GM12872 (cell line): ENCODE data around the gene WHRN.

Experiments
- TF ChIP-seq, protein P1 (sequence below): IDR thresholded peaks from 3 replicates; pipeline ENCODE4 v1.5.1; 2011; ENCODE audit warnings: low read depth, mild to moderate bottlenecking, low read length, moderate library complexity; ENCODE audit not compliant: insufficient read depth

WHRN gene

DNA sequence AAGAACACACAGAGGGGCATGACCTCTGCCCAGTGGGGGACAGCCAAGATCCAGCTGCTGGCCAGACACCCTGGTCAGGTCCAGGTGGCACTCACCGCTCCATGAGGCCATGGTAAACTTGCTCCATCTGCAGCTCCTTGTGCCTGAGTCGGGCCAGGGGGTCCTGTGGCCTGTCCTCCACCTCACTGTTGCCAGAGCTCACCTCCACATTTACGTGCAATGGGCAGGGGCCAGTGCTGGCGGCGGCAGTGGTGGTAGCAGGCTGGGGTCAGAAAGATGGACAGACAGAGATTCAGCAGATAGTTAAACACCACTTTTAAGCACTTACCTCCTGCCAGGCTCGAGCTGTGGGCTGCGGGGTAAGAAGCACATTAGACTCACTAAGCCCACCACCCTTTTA lies 145.5 kb downstream of the WHRN start:
- TF ChIP-seq, protein P1, sequence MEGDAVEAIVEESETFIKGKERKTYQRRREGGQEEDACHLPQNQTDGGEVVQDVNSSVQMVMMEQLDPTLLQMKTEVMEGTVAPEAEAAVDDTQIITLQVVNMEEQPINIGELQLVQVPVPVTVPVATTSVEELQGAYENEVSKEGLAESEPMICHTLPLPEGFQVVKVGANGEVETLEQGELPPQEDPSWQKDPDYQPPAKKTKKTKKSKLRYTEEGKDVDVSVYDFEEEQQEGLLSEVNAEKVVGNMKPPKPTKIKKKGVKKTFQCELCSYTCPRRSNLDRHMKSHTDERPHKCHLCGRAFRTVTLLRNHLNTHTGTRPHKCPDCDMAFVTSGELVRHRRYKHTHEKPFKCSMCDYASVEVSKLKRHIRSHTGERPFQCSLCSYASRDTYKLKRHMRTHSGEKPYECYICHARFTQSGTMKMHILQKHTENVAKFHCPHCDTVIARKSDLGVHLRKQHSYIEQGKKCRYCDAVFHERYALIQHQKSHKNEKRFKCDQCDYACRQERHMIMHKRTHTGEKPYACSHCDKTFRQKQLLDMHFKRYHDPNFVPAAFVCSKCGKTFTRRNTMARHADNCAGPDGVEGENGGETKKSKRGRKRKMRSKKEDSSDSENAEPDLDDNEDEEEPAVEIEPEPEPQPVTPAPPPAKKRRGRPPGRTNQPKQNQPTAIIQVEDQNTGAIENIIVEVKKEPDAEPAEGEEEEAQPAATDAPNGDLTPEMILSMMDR: no peak

DNA sequence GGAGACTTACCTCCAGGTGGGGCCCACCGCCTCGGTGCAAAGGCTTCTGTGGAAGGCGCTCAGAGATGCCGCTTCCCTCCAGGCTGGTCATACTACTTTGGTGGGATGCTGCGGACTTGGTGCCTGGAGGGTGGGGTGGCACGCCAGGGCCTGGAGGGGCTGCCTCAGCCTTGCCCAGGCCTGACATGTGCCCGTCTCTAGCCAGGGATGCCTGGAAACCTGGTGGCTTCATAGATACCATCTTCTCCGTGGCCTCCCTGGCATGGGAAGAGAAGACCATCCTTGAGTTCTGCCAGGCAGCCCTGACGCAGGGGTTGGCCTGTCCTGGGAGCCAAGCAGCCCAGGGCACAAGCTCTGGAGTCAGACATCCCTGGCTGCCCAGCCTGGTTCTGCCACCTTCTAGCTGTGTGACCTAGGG lies 147.4 kb downstream of the WHRN start:
- TF ChIP-seq, protein P1: no peak

DNA sequence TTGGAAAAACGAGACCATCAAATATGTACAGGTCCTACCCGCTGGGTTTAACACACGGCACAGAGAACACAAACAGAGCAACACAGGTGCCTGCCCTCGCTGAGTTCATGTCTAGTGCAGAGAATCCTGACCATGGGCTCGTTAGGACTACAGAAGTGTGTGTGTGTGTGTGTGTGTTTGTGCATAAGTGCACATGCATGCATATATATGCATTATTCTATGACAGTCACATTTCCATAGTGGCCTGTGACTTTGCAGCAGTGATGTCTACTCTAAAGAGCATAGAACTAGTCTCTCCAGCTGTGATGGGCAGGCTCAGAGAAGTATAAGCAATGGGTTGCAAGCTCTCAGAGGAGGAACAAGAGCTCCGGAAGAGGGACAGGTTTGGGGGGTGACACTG lies 147.9 kb downstream of the WHRN start:
- TF ChIP-seq, protein P1: no peak

DNA sequence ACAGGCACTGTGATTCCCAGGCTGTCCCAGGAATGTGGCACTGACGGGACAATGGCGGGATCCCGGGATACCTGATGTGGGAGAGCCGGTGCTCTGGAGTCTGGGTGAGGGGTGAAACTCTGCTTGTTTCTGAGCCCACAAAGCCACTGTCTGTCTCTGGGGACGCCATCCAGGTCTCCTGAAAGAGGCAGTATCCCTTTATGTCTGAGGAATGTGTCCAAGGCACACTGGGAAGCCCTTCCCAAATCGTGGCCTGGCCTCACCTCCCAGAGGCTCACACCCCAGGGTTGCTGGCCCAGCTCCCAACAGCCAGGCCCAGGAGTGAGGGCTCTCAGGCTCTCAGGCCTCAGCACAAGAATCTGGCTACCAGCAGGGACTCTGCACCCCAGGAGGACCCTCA lies 148.5 kb downstream of the WHRN start:
- TF ChIP-seq, protein P1: no peak

DNA sequence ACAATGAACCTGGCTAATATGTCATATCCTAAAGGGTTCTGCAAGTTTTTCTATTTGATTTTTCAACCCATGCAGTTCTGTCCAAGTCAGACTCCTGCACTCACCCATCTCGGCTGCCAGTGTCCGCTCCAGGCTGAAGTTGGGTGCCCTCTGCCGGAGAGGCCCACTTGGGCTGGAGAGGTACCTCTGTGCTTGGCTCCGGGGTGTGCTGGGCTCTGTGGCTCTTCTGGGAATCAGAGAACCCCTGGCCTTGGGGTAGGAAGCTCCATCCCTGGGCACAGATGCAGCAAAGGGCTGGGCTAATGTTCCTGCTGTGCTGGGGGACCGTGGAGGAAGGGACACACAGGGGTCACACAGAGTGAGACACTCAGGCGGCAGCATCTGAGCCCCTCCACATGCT lies 149.5 kb downstream of the WHRN start:
- TF ChIP-seq, protein P1: no peak
